Adipose tissue (tissue), 3 donors: ENCODE results near the gene MYRF. TPM values are rescaled to one million over a fixed set of nuclear protein-coding genes. Genes with fewer than 3 reads are reported as not detected.

Source experiments
- H3K27ac ChIP-seq: one replicate; pipeline ENCODE4 v1.5.1; 2013; ENCODE audit warnings: low read depth, low read length
- WGBS, 3 donors: extraction: QIAGEN DNeasy Blood & Tissue Kit; methylation state at CpG; one replicate each; pipeline ENCODE4 v1.1.7; 2013; 5-methylcytosine and 5-hydroxymethylcytosine counted together
- polyA plus RNA-seq, 3 donors: library from polyadenylated mRNA; stranded (reverse); fragments of 200-250 nt; gene quantifications; one replicate each; pipeline ENCODE4 v1.2.3, GENCODE V29; 2013
- donor health status: healthy with polysubstance abuse.
- donor health status: Bipolar disorder and iron deficiency.
- donor health status: healthy.

The MYRF gene
- 10 to 100 TPM in 1 of 3 donors, 1 to 10 TPM in 2; 4.0 to 13.4 (median 7.5) TPM for polyA plus RNA-seq

- no peak within 1 kb of the TSS for H3K27ac ChIP-seq
- 2 to 4% (median 2%) methylated on average over 58 to 91 of the region's 93 CpGs for WGBS, 3 donors
Observed at GRCh38 chr11:61752117-61752924, at the start of gene MYRF. MYRF (plus strand) TSS chr11:61752636; CDS start chr11:61752745, 109 bp downstream.

DNA sequence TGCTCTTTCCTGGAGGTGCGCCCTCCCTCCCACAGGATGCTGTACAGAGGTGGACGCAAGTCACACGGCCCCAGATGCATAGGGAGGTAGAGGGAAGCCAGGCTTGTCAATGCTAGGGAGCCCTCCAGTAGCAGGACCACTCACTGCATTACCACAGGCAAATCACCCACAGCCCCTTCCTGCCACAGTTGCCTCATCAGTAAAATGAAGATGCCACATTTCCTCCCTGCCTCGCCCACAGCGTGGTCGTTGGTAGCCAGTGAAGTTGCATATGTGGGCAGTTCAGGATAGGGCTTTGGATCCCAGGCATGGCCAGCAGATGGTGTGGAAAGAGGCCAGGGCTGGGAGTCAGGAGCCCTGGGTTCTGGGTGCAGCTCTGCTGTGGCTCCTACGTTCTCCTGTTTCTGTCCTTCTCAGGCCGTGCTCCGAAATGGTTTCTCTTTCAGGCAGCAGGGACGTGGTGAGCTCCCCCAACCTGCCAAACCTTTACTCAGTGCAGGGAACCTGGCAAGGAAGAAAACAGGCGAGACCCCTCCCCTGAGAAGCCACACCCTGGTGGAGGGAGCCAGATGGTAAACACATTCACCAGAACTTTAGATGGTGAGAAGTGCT is 49.6 kb upstream of the MYRF start:
- no peak overlapping the region for H3K27ac ChIP-seq
- 55 to 88% (median 61%) methylated on average over 11 of the region's 11 CpGs for WGBS, 3 donors

DNA sequence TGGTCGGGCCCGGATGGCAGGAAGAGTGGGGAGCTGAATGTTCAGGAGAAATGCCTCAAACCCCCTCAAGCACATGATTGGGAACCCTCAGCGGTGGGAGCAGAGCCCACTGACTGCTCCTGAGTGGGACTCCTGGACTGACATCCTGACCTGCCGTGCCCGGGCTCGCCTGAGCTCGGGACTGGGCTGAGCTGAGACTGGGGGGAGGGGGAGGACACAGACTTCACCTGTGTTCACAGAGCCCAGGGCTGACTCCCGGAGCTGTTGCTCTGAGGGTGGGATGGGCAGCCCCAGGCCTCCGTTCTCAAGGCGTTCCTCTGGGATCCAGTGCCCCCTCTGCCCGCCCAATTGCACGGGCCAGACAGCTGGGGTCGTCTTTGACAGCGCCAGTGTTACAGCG is 47.6 kb upstream of the MYRF start:
- no peak overlapping the region for H3K27ac ChIP-seq
- WGBS, 3 donors, result 87 to 90% (median 88%) methylated on average over 15 of the region's 15 CpGs

DNA sequence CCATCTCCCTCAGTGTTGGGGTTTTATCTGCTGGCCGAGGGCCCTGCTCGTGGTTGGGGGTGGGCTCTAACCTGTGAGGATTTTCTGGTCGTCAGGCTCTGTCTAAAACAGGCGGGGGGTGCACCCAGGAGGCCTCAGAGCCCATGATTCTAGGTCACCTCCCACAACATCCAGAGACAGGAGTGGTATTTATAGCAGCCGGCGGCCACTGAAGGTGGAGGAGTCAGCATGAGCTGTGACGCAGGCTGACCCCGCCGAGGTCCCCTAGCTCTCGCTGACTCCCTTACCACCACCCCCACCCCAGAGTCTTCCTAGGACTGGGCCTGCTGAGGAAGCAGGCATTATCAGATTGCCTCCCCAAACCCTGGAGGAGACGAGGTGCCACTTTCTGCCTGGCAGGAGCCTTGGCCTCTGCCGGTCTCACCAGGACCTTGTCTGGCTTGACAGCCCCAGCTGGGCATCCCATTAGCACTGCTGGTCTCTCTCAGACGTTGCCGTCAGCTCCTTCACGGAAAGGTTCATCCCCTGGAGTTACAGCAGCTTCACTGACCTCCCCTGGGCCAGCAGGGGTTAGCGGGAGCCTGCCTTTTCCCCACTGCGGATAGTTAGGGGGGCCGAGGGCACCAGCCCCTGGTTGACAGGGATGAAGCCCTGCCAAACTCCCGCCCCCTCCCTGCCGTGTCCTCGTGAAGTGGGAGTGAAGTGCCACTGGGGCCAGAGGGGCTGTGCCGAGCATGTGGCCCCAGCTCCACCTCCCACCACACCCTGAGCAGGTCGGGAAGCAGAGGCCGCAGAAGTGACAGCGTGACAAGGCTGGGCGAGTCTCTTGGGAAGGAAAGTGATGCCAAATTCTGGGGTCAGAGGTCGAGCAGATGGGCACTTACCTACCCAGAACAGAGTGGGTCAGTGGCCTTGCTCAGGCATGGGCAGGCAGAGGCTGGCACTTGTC is 45.7 kb upstream of the MYRF start:
- no peak overlapping the region for H3K27ac ChIP-seq

GRCh38 chr11:61707574-61707973 is 44.9 kb upstream of the MYRF start:
- no peak overlapping the region for H3K27ac ChIP-seq
- 87 to 94% (median 92%) methylated on average over 9 of the region's 9 CpGs for WGBS, 3 donors

More for the DNA sequence above, 45.7 kb upstream of the MYRF start:
- WGBS, 3 donors, result 83 to 90% (median 86%) methylated on average over 27 of the region's 27 CpGs

DNA sequence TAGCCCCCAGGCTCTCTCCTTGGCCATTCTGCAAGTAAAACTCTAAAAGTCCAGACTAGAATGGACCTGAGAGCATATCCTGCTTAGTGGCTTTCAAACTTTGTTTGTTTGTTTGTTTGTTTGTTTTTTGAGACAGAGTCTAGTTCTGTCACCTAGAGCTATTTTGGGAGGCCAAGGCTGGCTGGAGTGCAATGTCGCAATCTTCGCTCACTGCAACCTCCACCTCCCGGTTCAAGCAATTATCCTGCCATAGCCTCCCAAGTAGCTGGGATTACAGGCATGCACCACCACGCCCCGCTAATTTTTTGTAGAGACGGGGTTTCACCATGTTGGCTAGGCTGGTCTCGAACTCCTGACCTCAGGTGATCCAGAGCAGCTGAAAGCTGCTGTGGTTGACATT is 43.3 kb upstream of the MYRF start:
- H3K27ac ChIP-seq, result no peak overlapping the region
- 93 to 96% (median 96%) methylated on average over 7 of the region's 7 CpGs for WGBS, 3 donors

DNA sequence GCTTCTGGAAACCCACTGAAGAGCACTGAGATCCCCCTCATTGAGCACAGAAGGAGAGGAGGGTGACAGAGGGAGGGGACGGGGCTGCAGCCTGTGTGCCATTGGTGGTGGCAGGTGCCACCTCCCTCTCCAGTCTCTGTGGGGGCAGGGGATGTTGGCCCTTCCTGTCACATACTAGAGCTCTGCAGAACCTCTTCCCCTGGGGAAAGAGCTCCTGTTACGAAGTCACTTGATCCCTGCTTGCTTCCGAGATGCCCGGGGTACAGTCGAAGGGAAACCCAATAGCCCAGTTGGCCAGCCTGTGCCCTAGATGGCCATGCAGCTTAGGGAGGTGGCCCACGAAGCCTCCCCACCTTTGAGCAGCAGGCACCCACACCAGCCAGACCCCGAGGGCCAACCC is 42.9 kb upstream of the MYRF start:
- 70 to 82% (median 75%) methylated on average over 7 of the region's 7 CpGs for WGBS, 3 donors
- no peak overlapping the region for H3K27ac ChIP-seq

- 86 to 93% (median 91%) methylated on average over 7 of the region's 7 CpGs for WGBS, 3 donors
- H3K27ac ChIP-seq, result no peak overlapping the region
Observed at GRCh38 chr11:61710019-61710418, 42.4 kb upstream of the MYRF start.

DNA sequence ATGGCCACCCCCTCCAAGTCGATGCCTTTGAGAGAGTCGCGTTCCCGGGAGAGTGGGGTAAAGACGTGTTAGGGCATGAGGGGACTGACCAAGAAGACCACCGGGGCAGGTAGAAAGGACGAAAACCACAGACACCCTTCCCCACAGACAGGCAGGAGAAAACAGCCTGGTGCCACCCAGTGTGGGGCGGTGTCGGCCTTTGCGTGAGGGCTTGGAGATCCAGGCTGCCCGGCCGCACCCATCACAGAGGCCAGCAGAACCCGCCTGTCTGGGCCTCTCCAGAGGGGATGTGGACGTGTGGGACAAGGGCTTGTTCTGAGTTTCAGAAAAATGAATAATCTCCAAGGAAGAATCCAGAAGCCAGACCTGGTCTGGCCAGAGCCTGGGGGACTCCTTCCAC is 41.4 kb upstream of the MYRF start:
- WGBS, 3 donors, result 85 to 92% (median 91%) methylated on average over 14 of the region's 14 CpGs
- H3K27ac ChIP-seq, result no peak overlapping the region

DNA sequence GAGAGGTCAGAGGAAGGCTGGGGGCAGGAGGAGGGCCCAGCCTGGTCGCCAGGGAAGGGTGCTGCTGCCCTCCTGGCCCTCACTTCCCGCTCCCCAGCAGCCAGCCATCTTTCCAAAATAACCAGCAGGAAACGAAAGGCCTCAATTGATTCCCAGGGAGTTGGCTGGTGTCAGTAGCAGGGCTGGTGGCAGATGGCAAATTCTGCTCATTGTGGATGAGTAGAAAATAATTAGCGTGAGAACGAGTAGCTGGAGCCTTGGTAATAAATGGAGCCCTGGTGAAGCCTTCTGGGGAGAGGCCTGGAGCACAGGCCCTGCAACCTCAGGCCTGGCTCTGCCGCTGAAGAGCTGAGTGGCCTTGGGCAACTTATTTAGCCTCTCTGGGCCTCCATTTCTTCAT is 40.9 kb upstream of the MYRF start:
- no peak overlapping the region for H3K27ac ChIP-seq
- 76 to 80% (median 78%) methylated on average over 6 of the region's 6 CpGs for WGBS, 3 donors

- 89 to 94% (median 91%) methylated on average over 12 of the region's 12 CpGs for WGBS, 3 donors
Observed at GRCh38 chr11:61712314-61712713, 40.1 kb upstream of the MYRF start.

DNA sequence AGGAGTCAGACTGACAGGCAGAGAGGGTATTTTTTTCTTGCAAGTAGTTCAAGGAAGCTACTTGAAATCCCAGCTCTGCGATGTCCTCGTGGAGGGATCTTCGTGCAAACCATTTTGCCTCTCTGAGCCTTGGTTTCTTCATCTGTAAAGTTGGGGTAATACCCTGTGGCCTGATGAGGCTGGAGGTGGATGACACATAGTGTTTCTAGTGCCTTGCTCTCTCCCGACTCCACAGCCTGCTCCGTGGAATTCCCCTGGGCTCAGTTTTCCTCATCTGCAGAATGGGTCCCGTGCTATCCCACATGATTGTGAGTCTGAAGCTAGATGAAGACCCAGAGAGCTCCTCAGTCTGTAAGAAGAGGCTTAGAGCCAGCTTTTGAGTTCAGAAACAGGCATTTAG is 39.6 kb upstream of the MYRF start:
- WGBS, 3 donors, result 92 to 95% (median 93%) methylated on average over 6 of the region's 6 CpGs
- H3K27ac ChIP-seq, result no peak overlapping the region

More at GRCh38 chr11:61712314-61712713, 40.1 kb upstream of the MYRF start:
- no peak overlapping the region for H3K27ac ChIP-seq

DNA sequence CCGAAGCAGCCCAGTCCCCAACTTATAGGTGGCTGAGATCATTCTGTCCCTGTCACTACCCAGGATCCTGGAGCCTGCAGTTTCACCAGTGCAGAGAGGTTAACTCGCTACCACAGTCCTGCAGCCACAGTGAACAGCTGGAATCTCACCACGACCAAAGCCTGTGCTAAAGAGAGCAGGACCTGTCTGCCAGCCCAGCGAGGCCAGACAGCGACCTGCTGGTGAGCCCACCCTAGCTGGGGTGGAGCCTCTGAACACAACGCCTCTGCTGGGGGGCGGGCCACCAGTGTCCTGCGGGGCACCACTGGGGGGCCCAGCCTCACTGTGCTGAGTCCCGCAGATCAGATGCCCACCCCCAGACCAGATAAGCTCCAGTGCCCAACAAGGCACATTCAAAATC is 39.0 kb upstream of the MYRF start:
- WGBS, 3 donors, result 79 to 81% (median 80%) methylated on average over 9 of the region's 9 CpGs
- no peak overlapping the region for H3K27ac ChIP-seq

DNA sequence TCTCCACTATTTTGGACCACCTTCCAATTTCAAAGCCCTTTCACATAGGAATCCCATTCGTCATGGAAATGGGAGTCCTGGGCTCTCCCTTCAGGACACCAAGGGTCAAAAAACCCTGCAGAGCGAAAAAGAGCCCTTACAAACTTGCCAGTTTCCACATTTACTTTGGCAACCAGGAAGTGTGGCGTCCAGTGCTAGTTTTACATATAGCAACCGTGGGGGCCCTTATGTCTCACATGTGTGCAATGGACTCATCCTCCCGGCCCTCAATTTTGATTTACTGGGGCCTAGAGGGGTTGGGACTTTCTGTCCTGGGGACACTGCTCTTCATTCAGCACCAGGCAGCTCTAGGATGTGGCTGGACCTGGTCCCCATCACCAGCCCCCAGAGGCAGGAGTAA is 38.5 kb upstream of the MYRF start:
- WGBS, 3 donors, result 41 to 67% (median 51%) methylated on average over 5 of the region's 5 CpGs
- no peak overlapping the region for H3K27ac ChIP-seq

DNA sequence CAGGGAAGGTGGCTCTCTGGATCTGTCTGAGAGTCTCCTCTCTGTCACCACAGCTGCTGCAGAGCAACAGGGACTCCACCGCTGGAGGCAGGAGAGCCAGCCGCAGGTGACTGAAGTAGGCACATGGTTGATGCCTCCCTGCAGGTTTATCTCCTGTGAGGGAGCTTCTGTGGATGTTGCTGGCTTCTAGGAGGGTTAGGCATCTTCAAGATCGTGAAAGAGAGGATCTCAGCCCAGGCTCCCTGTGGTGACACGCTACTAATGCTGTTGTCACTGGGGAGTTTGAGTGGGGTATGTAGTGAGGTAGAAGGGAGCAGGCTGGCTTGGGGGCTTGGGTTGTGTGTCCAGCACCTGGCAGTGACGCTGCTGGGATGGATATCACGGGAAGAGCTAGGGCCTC is 38.1 kb upstream of the MYRF start:
- no peak overlapping the region for H3K27ac ChIP-seq
- 72 to 87% (median 74%) methylated on average over 6 of the region's 6 CpGs for WGBS, 3 donors

- no peak overlapping the region for H3K27ac ChIP-seq
- 93 to 97% (median 94%) methylated on average over 5 of the region's 5 CpGs for WGBS, 3 donors
Observed at GRCh38 chr11:61714916-61715315, 37.5 kb upstream of the MYRF start.

- no peak overlapping the region for H3K27ac ChIP-seq
- WGBS, 3 donors, result 72 to 86% (median 76%) methylated on average over 4 of the region's 4 CpGs
Observed at GRCh38 chr11:61715867-61716266, 36.6 kb upstream of the MYRF start.

DNA sequence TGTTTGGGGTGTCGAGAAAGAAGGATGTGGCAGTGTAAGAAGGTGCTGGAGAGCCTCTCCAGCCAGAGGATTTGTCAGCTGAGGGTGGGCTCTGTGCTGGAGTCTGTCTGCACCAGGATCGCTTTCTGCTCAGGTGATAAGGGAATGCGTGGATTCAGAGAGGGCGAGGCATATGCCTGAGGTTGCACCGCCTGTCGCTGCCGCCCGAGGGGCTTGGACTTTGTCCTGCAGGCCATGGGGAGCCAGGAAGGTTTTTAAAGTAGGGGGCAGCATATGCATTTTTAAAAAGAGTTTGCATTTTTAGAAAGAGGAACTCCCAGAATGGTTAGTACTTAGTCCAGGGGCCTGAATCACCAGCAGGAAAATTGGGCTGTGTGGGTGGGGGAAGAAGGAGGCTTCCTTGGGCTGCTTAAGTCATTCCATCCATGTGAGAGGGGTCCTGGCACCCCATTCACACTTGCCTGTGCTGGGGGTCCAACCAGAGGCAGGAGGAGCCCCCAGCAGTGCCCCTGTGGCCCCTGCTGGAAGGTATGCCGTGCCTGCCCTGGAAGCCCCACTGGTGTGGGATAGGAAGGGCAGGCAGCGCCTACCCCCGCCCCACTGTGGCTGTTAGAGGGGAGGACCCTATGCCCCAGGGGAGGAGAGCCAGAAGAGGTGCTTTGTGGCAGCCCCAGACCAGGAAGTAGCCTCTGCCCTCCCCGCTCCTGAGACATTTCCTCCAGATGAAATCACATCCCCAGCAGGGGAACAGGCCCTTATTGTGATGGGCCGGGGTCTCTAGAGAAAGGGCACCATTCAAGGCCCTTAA is 35.8 kb upstream of the MYRF start:
- 69 to 84% (median 73%) methylated on average over 13 of the region's 13 CpGs for WGBS, 3 donors
- no peak overlapping the region for H3K27ac ChIP-seq
